ENCODE data around the gene SPATA31D1. TPM values are rescaled to one million over a fixed set of nuclear protein-coding genes. Genes with fewer than 3 reads are reported as not detected.
"Not testable (repeated sequence)": the region's sequence is repeated elsewhere in the genome, so short reads cannot be mapped to it uniquely, and the experiment has no call there.

Gene SPATA31D1
- not detected for polyA plus RNA-seq (ENCODE audit: insufficient read length in 10 of 10)
- long read RNA-seq, donor 1, result 0 reads
- long read RNA-seq, donor 2, result 0 reads
- long read RNA-seq, donor 3, result 0 reads
- long read RNA-seq, donor 4, result 0 reads
- long read RNA-seq, donor 5, result 0 reads
- long read RNA-seq, donor 6, result 0 reads
- long read RNA-seq, donor 7, result 0 reads
- long read RNA-seq, donor 8, result 0 reads
- long read RNA-seq, donor 9, result 0 reads

- not testable (repeated sequence) for DNase-seq
Observed at GRCh38 chr9:81988472-81988871, at the start of gene SPATA31D1. TSS of gene SPATA31D1 (plus strand) at chr9:81988772. CDS start at chr9:81988819, 47 bp downstream.

DNA sequence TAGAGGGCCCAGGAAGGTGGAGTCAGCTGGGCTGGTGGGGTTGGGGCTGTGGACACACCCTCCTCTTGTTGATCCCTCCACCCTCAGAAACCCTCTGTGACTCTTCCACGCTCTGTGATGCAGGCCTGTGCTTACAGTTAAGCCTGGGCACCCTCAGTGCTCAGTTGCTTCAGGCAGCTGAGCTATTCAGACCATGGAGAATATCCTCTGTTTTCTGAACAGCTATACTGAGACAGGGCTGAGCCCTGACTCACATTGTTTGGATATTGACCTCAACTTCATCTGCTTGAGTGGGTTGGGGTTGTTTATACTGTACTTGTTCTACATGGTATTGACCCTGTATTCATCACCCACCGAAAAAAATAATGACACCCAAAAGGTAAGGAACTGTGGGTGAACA lies 45.2 kb upstream of the SPATA31D1 start, which contains the start of gene SPATA31D3:
TSS of gene SPATA31D3 (plus strand) at position 108 of the 400 bp plus-strand sequence. CDS start at position 194, 86 bp downstream.
- not testable (repeated sequence) for DNase-seq

- not testable (repeated sequence) for DNase-seq
Observed at GRCh38 chr9:81948650-81949049, 39.9 kb upstream of the SPATA31D1 start.

- DNase-seq, result no peak
Observed at GRCh38 chr9:81953096-81953495, 35.5 kb upstream of the SPATA31D1 start.

GRCh38 chr9:81955625-81956024 lies 32.9 kb upstream of the SPATA31D1 start:
- no peak for DNase-seq

- DNase-seq, result no peak
Observed at GRCh38 chr9:81964218-81965171, 24.1 kb upstream of the SPATA31D1 start.

DNA sequence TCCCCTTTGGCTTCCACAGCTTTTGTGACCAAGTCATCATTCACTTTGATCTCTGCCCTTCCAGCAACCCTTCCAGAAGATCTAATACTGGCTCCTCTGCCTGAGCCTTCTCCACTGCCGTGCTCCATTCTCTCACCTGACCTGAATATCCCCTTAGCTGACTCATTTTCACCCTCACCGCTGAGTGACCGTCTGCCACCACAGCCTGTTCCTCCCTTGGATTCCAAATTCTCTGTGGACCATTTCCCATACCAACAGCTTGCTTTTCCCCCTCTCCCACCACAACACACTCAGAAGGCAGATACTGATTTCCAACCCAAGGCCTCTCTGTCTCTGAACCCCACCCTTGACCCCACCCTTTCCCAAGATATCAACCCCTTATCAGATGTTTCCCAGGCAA lies 20.5 kb upstream of the SPATA31D1 start:
- no peak for DNase-seq

DNA sequence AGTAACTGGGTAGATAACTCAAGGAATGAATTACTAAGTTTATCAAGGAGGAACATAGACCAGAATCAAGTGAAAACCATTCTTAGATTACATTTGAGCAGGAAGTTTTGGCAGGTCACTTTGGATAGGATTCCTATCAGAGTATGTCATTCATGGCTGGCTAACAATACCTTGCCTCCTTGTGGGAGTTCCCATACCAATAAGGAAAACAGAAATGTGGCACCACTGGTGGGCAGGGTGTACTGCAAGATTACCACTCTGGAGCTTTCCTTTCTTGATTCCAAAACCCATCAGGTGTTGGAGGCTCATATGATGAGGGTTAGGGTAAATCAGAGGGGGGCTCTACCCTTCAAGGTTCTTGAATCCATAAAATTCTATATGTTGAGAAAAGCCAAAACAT lies 18.6 kb upstream of the SPATA31D1 start:
- no peak for DNase-seq

GRCh38 chr9:81971727-81972126 lies 16.8 kb upstream of the SPATA31D1 start:
- no peak for DNase-seq

DNA sequence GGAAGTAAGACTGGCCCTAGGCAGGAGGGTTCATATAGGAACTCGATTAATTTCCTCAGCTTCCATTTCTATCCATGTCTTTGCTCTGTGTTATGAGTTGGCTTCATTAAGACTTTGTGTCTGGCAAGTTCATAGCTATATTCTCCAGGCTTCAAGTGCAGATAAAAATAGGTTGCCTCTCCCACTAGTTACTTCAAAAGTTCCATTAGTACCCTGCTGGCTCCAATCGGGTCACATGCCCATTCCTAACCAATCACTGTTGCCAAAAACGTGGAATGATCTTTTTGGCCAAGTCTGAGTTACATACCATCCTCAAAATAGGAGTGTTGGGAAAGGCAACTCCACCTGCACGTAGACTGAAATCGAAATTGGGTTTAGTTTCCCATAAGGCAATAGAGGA lies 13.8 kb upstream of the SPATA31D1 start:
- no peak for DNase-seq

- DNase-seq, result no peak
Observed at GRCh38 chr9:81976351-81976750, 12.2 kb upstream of the SPATA31D1 start.

- no peak for DNase-seq
Observed at GRCh38 chr9:81979196-81979595, 9.4 kb upstream of the SPATA31D1 start.

- no peak for DNase-seq
Observed at GRCh38 chr9:81980568-81980967, 8.0 kb upstream of the SPATA31D1 start.

DNA sequence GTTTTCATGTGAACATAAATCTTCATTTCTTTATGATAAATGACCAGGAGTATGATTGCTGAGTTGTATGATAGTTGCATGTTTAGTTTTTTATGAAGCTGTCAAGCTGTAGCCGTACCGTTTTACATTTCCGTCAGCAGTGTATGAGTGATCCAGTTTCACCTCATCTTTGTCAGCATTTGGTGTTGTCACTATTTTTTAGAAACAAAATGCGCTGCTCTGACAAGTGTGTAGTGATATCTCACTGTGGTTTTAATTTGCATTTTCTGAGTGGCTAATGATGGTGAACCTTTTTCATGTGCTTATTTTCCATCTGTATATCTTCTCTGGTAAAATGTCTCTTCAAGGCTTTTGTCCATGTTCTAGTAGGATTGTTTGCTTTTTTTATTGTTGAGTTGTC lies 6.7 kb upstream of the SPATA31D1 start:
- DNase-seq, result no peak

DNA sequence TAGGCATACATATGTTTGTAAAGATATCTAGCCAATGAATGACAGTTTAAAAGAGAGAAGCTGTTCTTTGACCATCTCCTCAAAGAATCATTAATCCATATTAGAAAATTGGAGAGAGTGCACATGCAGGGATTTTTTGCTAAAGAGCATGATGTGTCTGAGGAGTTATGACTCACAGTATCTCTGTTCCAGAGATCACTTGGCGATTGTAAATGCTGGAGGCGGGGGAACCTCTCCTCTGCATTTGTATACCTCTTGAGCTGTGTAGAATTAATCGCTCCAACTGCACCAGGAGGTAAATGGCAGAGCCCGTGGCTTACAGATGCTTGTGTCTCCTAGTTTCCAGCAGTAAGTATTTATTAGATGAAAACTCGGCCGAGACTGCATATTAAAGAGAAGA lies 3.6 kb upstream of the SPATA31D1 start:
- no peak for DNase-seq

GRCh38 chr9:81986051-81986450 lies 2.5 kb upstream of the SPATA31D1 start:
- DNase-seq, result no peak

GRCh38 chr9:81989700-81990099 lies 1.1 kb downstream of the SPATA31D1 start:
- no peak for DNase-seq

DNA sequence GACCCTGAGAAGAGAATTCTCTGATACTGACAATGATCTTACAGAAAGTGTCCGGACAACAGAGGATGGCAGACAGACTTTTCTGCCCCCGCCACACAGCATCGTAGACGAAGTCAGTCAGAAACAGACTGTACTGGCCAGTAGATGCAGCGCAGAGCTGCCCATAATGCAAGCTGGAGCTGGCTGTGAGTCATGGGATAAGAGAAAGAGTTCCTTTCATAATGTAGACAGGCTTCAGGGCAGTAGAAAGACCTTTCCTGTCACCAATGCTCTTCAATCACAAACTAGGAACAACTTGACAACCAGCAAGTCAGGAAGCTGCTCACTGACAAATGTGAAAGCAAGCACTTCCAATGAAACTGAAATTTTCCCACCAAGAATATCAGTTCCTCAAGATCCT lies 5.1 kb downstream of the SPATA31D1 start:
- DNase-seq, result no peak

DNA sequence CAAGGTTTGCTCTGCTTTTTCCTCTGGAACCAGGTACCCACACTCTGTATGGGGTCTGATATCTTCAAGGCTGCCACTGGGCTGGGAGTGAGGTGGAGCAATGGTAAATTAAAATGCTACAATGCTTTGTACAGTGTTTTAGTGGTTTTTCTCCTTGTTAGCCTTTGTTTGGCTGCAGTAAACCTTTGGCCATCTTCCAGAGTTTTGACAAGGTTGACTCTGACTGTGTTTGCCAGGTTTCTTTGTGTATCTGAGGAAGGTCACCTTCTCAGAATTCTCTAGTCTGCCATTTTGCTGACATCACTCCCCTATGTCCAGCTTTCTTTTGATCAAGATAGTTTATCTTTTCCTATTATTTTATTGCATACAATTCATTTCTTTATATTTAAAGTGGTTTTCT lies 11.2 kb downstream of the SPATA31D1 start:
- DNase-seq, result no peak

- no peak for DNase-seq
Observed at GRCh38 chr9:82010711-82011110, 22.1 kb downstream of the SPATA31D1 start.

DNA sequence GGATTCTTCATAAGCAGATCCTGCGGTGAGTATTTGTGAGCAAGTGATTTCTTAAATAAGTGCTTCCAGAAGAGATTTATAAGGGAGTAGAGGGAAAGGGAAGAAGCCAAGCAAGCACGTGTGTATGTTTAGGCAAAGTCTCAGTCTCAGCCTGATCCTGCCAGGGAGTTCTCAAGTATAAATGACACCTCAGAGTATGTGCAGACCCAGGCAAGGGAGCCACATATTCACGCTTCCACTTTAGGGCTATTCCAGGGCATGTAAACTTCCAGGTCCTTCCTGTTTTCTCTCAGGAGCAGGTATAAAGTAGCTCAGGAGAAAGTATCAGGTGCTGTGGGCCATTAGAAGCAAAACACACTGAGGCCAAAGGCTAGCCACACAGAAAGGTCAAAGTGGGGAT lies 22.6 kb downstream of the SPATA31D1 start:
- DNase-seq, result no peak

GRCh38 chr9:82012276-82012675 lies 23.7 kb downstream of the SPATA31D1 start:
- no peak for DNase-seq

GRCh38 chr9:82020331-82020730 lies 31.8 kb downstream of the SPATA31D1 start:
- no peak for DNase-seq
